Naive thymus-derived CD4-positive, alpha-beta T cell (primary cell): ENCODE measurements around the gene APC. TPM values are rescaled to one million over a fixed set of nuclear protein-coding genes. Genes with fewer than 3 reads are reported as not detected.

ENCODE experiments used
- ATAC-seq: fragments of 150-1000 bp; cut with Tn5 transposase; 2 replicates; pipeline ENCODE4 v1.10.0; 2021; ENCODE audit warnings: mild to moderate bottlenecking, moderate library complexity
- CTCF ChIA-PET: fragments of 350-600 bp; sonication (Branson Sonifier 250); formaldehyde crosslinking; loops from one replicate; lab custom pipeline; 2021; ENCODE audit warnings: antibody characterized with exemption; lab: Charles Lee
- POLR2A ChIA-PET: fragments of 350-600 bp; sonication (Branson Sonifier 250); formaldehyde crosslinking; loops from one replicate; lab custom pipeline; 2021; ENCODE audit warnings: antibody characterized with exemption, inconsistent platforms; lab: Charles Lee
- DNase-seq, 9 donors: peaks; one replicate each; pipeline versions ENCODE4 v3.0.0 to v3.0.0-alpha.2; 2020 to 2022; ENCODE audit warnings: mixed read lengths in 1 of 9
- H3K27ac ChIP-seq: one replicate; pipeline ENCODE4 v1.7.0; 2013; ENCODE audit warnings: mild to moderate bottlenecking, low read depth, low read length, moderate library complexity
- H3K27me3 ChIP-seq, 2 donors: one replicate each; pipeline ENCODE4 v1.7.0; 2013; ENCODE audit warnings: low read length in 2 of 2, mild to moderate bottlenecking in 2 of 2, moderate library complexity in 2 of 2; ENCODE audit not compliant: control insufficient read depth in 2 of 2, insufficient read depth in 2 of 2
- H3K36me3 ChIP-seq, 3 experiments: 1 replicate in 2 of 3; 2 replicates in 1 of 3; pipeline ENCODE4 v1.7.0; 2013; ENCODE audit warnings: low read length in 3 of 3, mild to moderate bottlenecking in 3 of 3, moderate library complexity in 1 of 3; ENCODE audit not compliant: insufficient read depth in 3 of 3, control insufficient read depth in 2 of 3
- H3K4me1 ChIP-seq, 2 donors: one replicate each; pipeline ENCODE4 v1.7.0; 2013; ENCODE audit warnings: low read length in 2 of 2, mild to moderate bottlenecking in 2 of 2, moderate library complexity in 1 of 2; ENCODE audit not compliant: control insufficient read depth in 2 of 2, insufficient read depth in 2 of 2
- H3K4me3 ChIP-seq: 2 replicates; pipeline ENCODE4 v1.7.0; 2013; ENCODE audit warnings: mild to moderate bottlenecking, low read length
- H3K9me3 ChIP-seq, 3 experiments: 1 replicate in 2 of 3; 2 replicates in 1 of 3; pipeline ENCODE4 v1.7.0; 2013; ENCODE audit warnings: low read length in 3 of 3; ENCODE audit not compliant: control insufficient read depth in 2 of 3
- H3K27ac Mint-ChIP-seq, 9 donors: one replicate each; pipeline ENCODE4 v1.8.0; 2020 to 2022; ENCODE audit warnings: mixed read lengths in 9 of 9, mild to moderate bottlenecking in 8 of 9, moderate library complexity in 5 of 9, inconsistent platforms in 2 of 9
- H3K27me3 Mint-ChIP-seq, 5 donors: one replicate each; pipeline ENCODE4 v1.8.0; 2021 to 2022; ENCODE audit warnings: mixed read lengths in 5 of 5, mild to moderate bottlenecking in 1 of 5
- H3K36me3 Mint-ChIP-seq, 5 donors: one replicate each; pipeline ENCODE4 v1.8.0; 2020 to 2022; ENCODE audit warnings: mixed read lengths in 5 of 5, mild to moderate bottlenecking in 3 of 5, inconsistent platforms in 1 of 5
- H3K4me1 Mint-ChIP-seq, 7 donors: one replicate each; pipeline ENCODE4 v1.8.0; 2020 to 2022; ENCODE audit warnings: mixed read lengths in 7 of 7, mild to moderate bottlenecking in 3 of 7, inconsistent platforms in 1 of 7
- H3K4me3 Mint-ChIP-seq, 10 donors: one replicate each; pipeline ENCODE4 v1.8.0; 2020 to 2022; ENCODE audit warnings: mild to moderate bottlenecking in 10 of 10, mixed read lengths in 10 of 10, moderate library complexity in 6 of 10, inconsistent platforms in 2 of 10
- H3K9me3 Mint-ChIP-seq, 11 donors: one replicate each; pipeline ENCODE4 v1.8.0; 2020 to 2022; ENCODE audit warnings: mixed read lengths in 11 of 11, mild to moderate bottlenecking in 4 of 11, inconsistent platforms in 1 of 11, moderate library complexity in 1 of 11
- intact Hi-C, 2 donors: fragments of 100-400 bp; cut with micrococcal nuclease; formaldehyde crosslinking; loops; one replicate each; pipeline ENCODE4 v1.15.1; 2023
- polyA plus RNA-seq, 2 donors: library from polyadenylated mRNA; unstranded; fragments of 300-500 nt; fragmentation: Illumina TruSeq; gene quantifications; one replicate each; pipeline ENCODE4 v1.2.3, GENCODE V29; 2021
- total RNA-seq, 6 experiments: library from RNA in 5 of 6; stranded (reverse) in 5 of 6; gene quantifications; 1 replicate in 5 of 6; 2 replicates in 1 of 6; pipeline ENCODE4 v1.2.3 and lab custom pipeline; 2021 to 2026

Gene APC
- 10 to 100 TPM; 25.1 to 53.2 (median 37.6) TPM for total RNA-seq
- polyA plus RNA-seq, result 10 to 100 TPM; 18.8 to 34.5 TPM
- total RNA-seq (lab: John Stamatoyannopoulos, UW), result 72.0 reads per million, percentile 78 among the genes with 10 or more reads in this experiment

DNA sequence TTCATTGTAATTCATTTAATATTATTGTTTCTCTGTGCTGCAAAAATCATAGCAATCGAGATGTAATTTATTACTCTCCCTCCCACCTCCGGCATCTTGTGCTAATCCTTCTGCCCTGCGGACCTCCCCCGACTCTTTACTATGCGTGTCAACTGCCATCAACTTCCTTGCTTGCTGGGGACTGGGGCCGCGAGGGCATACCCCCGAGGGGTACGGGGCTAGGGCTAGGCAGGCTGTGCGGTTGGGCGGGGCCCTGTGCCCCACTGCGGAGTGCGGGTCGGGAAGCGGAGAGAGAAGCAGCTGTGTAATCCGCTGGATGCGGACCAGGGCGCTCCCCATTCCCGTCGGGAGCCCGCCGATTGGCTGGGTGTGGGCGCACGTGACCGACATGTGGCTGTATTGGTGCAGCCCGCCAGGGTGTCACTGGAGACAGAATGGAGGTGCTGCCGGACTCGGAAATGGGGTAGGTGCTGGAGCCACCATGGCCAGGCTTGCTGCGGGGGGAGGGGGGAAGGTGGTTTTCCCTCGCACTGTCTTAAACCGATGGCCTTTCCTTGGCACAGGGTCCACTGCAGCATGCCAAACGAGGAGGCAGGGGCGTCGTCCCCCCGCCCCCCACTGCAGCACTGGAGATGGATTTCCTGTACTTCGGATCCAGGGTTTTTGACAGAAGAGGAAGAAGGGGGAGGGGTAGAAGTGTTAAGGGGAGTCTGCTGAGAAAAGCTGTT, at the start of gene APC:
Gene APC, plus strand, starts transcription at position 423 of the 728 bp plus-strand sequence. CDS start 17,006 bp downstream, outside the sequence.
- DNase-seq, result peak; percentile 52 to 81 (median 66)
- Mint-ChIP-seq H3K36me3 (peaks cover 0 to 4% (median 0%) of the 10 kb centered on the region in 5 donors), H3K4me3 (peak within 1 kb of the TSS; percentile 93 to 98 (median 95)), H3K27ac (peak within 1 kb of the TSS; percentile 3 to 88 (median 51)), H3K4me1 (peaks cover 18 to 63% (median 38%) of the 10 kb centered on the region in 7 donors), H3K27me3 (peaks cover 0 to 5% (median 0%) of the 10 kb centered on the region in 5 donors), H3K9me3 (no peaks in the 10 kb centered on the region)
- POLR2A ChIA-PET, result no interaction called here
- Histone ChIP-seq H3K36me3 (no peaks in the 10 kb centered on the region), H3K9me3 (no peaks in the 10 kb centered on the region), H3K4me1 (peaks cover 0 to 9% of the 10 kb centered on the region in 2 donors), H3K4me3 (peak within 1 kb of the TSS; percentile 76), H3K27me3 (no peaks in the 10 kb centered on the region), H3K27ac (peak within 1 kb of the TSS; percentile 58)
- ATAC-seq, result peak; percentile 97
- intact Hi-C loops, result loop anchor here (1.0 to 10.0 kb wide), 4 partner anchors 9 to 187 kb away; partner anchors contain the start of gene REEP5 (in 1 of the 2)
- CTCF ChIA-PET, result interaction anchor here (0.7 kb wide), 2 partner anchors 9 to 20 kb away, joined by 3 read pairs; no protein-coding TSS in a partner anchor

DNA sequence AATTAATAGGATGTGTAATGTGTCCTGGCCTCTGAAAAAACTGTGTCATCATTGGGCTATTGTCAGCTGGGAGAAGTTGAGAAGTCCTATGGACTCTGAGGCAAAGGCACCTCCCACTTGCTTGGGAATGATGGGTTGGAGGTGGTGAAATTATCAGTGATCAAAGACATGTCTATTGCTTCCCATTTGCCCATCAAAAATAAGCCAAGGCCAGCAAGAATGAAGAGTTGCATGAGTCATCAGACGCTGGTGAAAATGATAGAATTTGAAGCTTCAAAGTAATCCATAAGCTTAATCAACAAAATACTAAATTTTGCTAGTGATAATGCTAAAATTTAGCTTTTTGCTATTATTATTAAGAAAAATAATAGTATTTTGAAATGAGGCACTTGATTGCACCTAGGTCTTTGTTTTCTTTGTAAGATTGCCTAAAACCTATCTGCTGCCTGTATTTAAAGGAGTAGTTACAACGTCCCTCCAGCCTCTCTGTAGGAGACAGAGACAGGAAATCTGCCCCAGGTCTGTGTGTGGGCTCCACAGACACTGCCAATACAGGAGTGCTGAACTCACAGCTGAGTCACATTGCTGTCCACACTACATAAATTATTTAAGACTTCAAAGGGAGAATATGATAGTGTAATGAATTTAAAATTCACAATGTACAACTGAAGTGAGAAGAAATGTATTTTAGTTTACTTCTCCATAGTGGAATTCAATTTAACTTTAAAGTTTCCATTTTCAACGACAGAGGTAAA, 48.4 kb upstream of the APC start:
- no peak for DNase-seq
- Mint-ChIP-seq H3K9me3 (peaks cover 0 to 7% (median 0%) of the 10 kb centered on the region in 11 donors), H3K36me3 (peaks cover 0 to 3% (median 0%) of the 10 kb centered on the region in 5 donors), H3K4me1 (no peaks in the 10 kb centered on the region), H3K27me3 (peaks cover 30 to 61% (median 50%) of the 10 kb centered on the region in 5 donors), H3K4me3 (no peak overlapping the region), H3K27ac (no peak overlapping the region)
- Histone ChIP-seq H3K9me3 (peaks cover 0 to 5% (median 0%) of the 10 kb centered on the region in 3 experiments), H3K36me3 (no peaks in the 10 kb centered on the region), H3K27me3 (no peaks in the 10 kb centered on the region), H3K4me3 (no peak overlapping the region), H3K4me1 (no peaks in the 10 kb centered on the region), H3K27ac (no peak overlapping the region)
- ChIA-PET CTCF (interaction anchor here (0.6 to 2.6 kb wide), 5 partner anchors 68 to 906 kb away, joined by 3 to 10 read pairs (median 3); no protein-coding TSS in a partner anchor), POLR2A (no interaction called here)
- no peak for ATAC-seq
- intact Hi-C loops, result no loop called here

DNA sequence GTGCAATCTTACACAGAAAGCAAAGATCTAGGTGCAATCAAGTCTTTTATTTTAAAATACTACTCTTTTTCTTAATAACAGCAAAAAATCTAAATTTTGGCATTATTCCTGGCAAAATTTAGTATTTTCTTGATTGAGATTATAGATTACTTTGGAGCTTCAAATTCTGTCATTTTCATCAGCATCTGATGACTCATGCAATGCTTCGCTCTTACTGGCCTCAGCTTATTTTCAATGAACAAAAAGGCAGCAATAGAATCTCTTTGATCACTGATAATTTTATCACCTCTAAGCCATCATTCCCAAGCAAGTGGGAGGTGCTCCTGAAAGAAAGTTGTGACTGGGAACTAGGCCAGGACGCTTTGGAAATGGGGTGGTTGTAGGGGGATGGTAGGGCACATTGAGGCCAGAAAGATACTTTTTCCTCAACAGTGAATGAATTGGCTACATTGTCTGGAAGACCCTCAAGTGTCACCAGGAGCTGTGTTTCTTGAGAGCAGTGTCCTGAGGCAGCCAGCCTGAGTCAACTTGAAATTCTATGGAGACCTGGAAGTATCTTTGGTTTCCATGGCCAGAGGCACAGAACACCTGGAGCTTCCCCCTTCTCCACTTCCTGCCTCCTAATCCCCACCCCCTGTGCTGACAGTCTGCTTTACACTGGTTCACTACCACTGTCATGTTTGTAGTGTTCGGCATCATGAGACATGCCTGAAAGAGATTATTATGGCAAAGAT, 46.9 kb upstream of the APC start:
- H3K4me1 Mint-ChIP-seq, result no peaks in the 10 kb centered on the region
- peaks cover 0 to 3% (median 0%) of the 10 kb centered on the region in 5 donors for H3K36me3 Mint-ChIP-seq
- POLR2A ChIA-PET, result no interaction called here
- Histone ChIP-seq H3K27ac (no peak overlapping the region), H3K4me3 (no peak overlapping the region), H3K27me3 (no peaks in the 10 kb centered on the region), H3K36me3 (no peaks in the 10 kb centered on the region), H3K4me1 (no peaks in the 10 kb centered on the region), H3K9me3 (peaks cover 0 to 5% (median 0%) of the 10 kb centered on the region in 3 experiments)
- peaks cover 0 to 7% (median 0%) of the 10 kb centered on the region in 11 donors for H3K9me3 Mint-ChIP-seq
- H3K27me3 Mint-ChIP-seq, result peaks cover 36 to 64% (median 52%) of the 10 kb centered on the region in 5 donors
- no peak overlapping the region for H3K27ac Mint-ChIP-seq
- no peak overlapping the region for H3K4me3 Mint-ChIP-seq
- intact Hi-C loops, result loop anchor here (1.0 to 5.0 kb wide), 5 partner anchors 67 to 274 kb away; partner anchors contain the start of gene REEP5 (in 1 of the 2)
- CTCF ChIA-PET, result interaction anchor here (0.6 to 2.6 kb wide), 2 partner anchors 21 to 67 kb away, joined by 8 to 10 read pairs; no protein-coding TSS in a partner anchor
- no peak for DNase-seq
- no peak for ATAC-seq

DNA sequence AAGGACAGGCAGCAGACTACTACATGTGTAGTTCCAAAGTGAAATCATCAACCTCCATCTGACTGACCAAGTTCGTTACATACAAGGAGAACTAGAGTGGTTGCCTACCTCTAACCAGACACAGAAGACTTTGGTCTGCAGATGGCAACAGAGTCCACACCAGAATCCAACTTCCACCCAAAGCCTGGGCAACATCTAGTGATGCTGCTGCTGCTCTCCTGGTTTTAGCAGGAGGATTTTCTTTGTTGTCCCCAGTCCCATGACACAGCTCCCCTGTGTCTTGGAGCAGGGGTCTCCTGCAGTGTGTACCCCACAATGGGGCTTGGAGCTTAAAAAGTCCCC, 46.4 kb upstream of the APC start:
- no peaks in the 10 kb centered on the region for H3K4me1 ChIP-seq
- no peaks in the 10 kb centered on the region for H3K4me1 Mint-ChIP-seq
- H3K27me3 ChIP-seq, result no peaks in the 10 kb centered on the region
- peaks cover 0 to 3% (median 0%) of the 10 kb centered on the region in 5 donors for H3K36me3 Mint-ChIP-seq
- ChIA-PET POLR2A (no interaction called here), CTCF (interaction anchor here (2.4 kb wide), 1 partner anchor 66 kb away, joined by 14 read pairs; no protein-coding TSS in a partner anchor)
- DNase-seq (no peak), ATAC-seq (no peak)
- H3K27ac Mint-ChIP-seq, result no peak overlapping the region
- peaks cover 36 to 68% (median 58%) of the 10 kb centered on the region in 5 donors for H3K27me3 Mint-ChIP-seq
- H3K36me3 ChIP-seq, result no peaks in the 10 kb centered on the region
- no peak overlapping the region for H3K4me3 Mint-ChIP-seq
- intact Hi-C loops, result loop anchor here (1.0 to 5.0 kb wide), 5 partner anchors 66 to 273 kb away; partner anchors contain the start of gene REEP5 (in 1 of the 2)
- H3K9me3 ChIP-seq, result peaks cover 0 to 5% (median 0%) of the 10 kb centered on the region in 3 experiments
- no peak overlapping the region for H3K27ac ChIP-seq
- peaks cover 0 to 7% (median 0%) of the 10 kb centered on the region in 11 donors for H3K9me3 Mint-ChIP-seq
- H3K4me3 ChIP-seq, result no peak overlapping the region

DNA sequence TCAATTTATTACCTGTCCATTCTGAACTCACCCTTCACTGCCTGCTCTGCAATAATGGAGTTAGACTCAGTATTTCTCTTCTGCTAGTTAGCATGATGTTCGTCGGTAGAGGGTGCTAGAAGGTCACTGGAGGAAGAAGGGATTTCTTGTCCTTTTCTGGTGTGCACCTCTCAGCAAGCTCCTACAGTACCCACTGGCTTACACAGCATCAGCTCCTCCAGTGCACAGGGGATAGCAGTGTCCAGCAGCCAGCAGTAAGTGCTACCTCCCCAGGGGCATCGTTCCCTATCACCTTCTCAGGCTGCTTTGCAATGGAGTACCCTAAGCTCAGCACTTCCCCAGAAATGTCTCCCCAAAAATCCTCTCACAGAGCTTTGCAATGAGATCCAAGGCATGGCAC, 45.9 kb upstream of the APC start:
- POLR2A ChIA-PET, result no interaction called here
- Histone ChIP-seq H3K36me3 (no peaks in the 10 kb centered on the region), H3K27ac (no peak overlapping the region), H3K9me3 (peaks cover 0 to 5% (median 0%) of the 10 kb centered on the region in 3 experiments), H3K4me1 (no peaks in the 10 kb centered on the region), H3K27me3 (no peaks in the 10 kb centered on the region), H3K4me3 (no peak overlapping the region)
- CTCF ChIA-PET, result interaction anchor here (0.6 to 2.4 kb wide), 5 partner anchors 55 to 958 kb away, joined by 3 to 14 read pairs (median 3); no protein-coding TSS in a partner anchor
- no peak for ATAC-seq
- H3K4me3 Mint-ChIP-seq, result no peak overlapping the region
- no peak overlapping the region for H3K27ac Mint-ChIP-seq
- peaks cover 0 to 7% (median 0%) of the 10 kb centered on the region in 11 donors for H3K9me3 Mint-ChIP-seq
- H3K4me1 Mint-ChIP-seq, result no peaks in the 10 kb centered on the region
- intact Hi-C loops, result loop anchor here (1.0 to 5.0 kb wide), 5 partner anchors 66 to 273 kb away; partner anchors contain the start of gene REEP5 (in 1 of the 2)
- H3K36me3 Mint-ChIP-seq, result peaks cover 0 to 3% (median 0%) of the 10 kb centered on the region in 5 donors
- DNase-seq, result peak in 3 of 9 donors; percentile 16 to 50 (median 19)
- peaks cover 36 to 68% (median 59%) of the 10 kb centered on the region in 5 donors for H3K27me3 Mint-ChIP-seq
